ENCODE measurements around the gene IFT25. TPM values are rescaled to one million over a fixed set of nuclear protein-coding genes. Genes with fewer than 3 reads are reported as not detected.
"Not testable (repeated sequence)": the region's sequence is repeated elsewhere in the genome, so short reads cannot be mapped to it uniquely, and the experiment has no call there.

The IFT25 gene
- total RNA-seq, 1 donor from 2014 or later = 35.4 TPM

DNA sequence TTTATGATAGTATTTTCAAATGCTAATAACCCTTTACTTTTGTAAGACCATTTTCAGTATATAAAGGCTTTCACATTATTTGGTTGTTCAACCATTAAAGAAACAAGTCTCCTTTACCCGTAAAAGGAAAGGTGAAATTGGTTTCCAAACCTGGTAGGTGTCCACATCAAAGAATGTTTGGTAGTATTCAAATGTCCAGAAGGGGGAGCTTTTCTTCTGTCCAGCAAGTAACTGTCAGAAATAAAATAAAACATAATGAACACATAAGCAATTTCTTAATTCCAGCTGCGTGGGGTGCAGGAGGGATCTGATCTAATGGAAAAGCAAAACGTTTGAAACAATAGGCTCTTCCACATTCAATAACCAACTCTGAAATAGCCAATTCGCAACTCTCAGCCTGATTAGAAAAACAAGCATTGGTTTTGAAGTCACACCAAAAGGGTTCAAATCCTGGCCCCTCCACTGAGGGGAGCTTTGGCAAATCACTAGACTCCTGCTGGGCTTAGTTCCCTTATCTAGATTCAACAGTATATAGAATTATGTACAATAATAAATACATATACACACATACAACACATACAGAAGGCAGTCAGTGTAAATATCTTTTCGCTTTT is 66.9 kb downstream of the IFT25 start:
- H3K27me3 Mint-ChIP-seq = no peaks in the 10 kb centered on the region
- H3K4me1 Mint-ChIP-seq (ENCODE audit: low read depth) = no peaks in the 10 kb centered on the region
- H3K9me3 Mint-ChIP-seq (ENCODE audit: low read depth) = peaks cover 3% of the 10 kb centered on the region
- H3K4me3 Mint-ChIP-seq (ENCODE audit: low read depth) = no peak overlapping the region
- peaks cover 39% of the 10 kb centered on the region for H3K36me3 Mint-ChIP-seq (ENCODE audit: insufficient read depth)
- TF ChIP-seq, protein P1, sequence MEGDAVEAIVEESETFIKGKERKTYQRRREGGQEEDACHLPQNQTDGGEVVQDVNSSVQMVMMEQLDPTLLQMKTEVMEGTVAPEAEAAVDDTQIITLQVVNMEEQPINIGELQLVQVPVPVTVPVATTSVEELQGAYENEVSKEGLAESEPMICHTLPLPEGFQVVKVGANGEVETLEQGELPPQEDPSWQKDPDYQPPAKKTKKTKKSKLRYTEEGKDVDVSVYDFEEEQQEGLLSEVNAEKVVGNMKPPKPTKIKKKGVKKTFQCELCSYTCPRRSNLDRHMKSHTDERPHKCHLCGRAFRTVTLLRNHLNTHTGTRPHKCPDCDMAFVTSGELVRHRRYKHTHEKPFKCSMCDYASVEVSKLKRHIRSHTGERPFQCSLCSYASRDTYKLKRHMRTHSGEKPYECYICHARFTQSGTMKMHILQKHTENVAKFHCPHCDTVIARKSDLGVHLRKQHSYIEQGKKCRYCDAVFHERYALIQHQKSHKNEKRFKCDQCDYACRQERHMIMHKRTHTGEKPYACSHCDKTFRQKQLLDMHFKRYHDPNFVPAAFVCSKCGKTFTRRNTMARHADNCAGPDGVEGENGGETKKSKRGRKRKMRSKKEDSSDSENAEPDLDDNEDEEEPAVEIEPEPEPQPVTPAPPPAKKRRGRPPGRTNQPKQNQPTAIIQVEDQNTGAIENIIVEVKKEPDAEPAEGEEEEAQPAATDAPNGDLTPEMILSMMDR (IDR thresholded peaks at IDR 0.05; ENCODE audit: unreplicated experiment) = peak; percentile 72
- DNase-seq (ENCODE audit: low spot score, unreplicated experiment) = no peak
- no peak overlapping the region for H3K27ac Mint-ChIP-seq

DNA sequence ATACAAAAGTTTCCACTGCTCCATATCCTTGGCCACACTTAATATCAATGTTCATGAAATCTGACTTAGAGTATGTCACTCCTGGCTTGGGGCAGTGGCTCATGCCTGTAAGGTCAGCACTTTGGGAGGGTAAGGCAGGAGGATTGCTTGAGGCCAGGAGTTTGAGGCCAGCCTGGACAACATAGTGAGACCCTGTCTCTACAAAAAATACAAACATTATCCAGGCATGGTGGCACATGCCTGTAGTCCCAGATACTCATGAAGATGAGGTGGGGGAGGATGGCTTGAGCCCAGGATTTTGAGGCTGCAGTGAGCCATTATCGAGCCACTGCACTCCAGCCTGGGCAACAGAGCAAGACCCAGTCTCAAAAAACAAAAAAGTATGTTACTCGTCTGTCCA is 70.3 kb downstream of the IFT25 start:
- not testable (repeated sequence) for H3K9me3 Mint-ChIP-seq (ENCODE audit: low read depth); H3K4me3 Mint-ChIP-seq (ENCODE audit: low read depth); H3K27me3 Mint-ChIP-seq; H3K27ac Mint-ChIP-seq; H3K4me1 Mint-ChIP-seq (ENCODE audit: low read depth); DNase-seq (ENCODE audit: low spot score, unreplicated experiment)
- H3K36me3 Mint-ChIP-seq (ENCODE audit: insufficient read depth) = peaks cover 16% of the 10 kb centered on the region

DNA sequence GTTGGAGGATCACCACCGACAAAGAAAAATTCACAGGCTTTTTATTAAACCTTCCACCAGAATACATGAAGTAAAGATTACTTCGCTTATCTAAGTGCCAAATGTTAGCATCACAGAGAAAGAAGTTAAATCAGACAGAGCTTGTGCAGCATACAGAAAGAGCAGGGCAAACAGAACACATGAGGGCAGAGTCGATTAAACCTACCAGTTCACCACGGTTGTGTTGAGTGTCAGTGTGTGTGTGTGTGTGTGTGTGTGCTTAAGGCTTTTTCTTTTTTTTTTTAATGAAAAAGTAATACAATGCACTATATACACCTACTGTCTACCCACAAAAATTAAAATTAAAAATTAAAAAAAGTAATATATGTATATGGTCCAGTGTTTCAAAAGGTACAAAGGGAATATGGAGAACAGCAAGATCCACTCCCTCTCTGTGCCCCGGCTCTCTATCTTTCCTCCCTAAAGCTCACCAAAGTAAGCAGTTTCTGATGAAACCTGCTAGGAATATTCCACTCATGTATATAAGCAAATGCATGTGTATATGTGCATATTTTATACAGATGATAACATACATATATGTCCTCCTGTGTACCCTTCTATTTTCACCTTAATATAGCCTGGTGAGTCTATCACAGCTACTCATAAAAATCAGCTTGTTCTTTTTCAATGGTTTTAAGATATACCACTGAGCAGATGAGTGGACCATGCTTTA is 73.6 kb downstream of the IFT25 start:
- Mint-ChIP-seq H3K27ac (no peak overlapping the region), H3K27me3 (no peaks in the 10 kb centered on the region), H3K9me3 (ENCODE audit: low read depth) (no peaks in the 10 kb centered on the region), H3K36me3 (ENCODE audit: insufficient read depth) (peaks cover 16% of the 10 kb centered on the region), H3K4me3 (ENCODE audit: low read depth) (no peak overlapping the region), H3K4me1 (ENCODE audit: low read depth) (no peaks in the 10 kb centered on the region)
- no peak for DNase-seq (ENCODE audit: low spot score, unreplicated experiment)
- TF ChIP-seq, protein P1 (IDR thresholded peaks at IDR 0.05; ENCODE audit: unreplicated experiment) = no peak

Other genes with a start within 250 kb of the IFT25 start
- not detected in 2 replicates for gene GLIS1, start 206.5 kb downstream of the IFT25 start, total RNA-seq
- 25.2 and 25.5 TPM in 2 replicates for gene NDC1, start 107.4 kb downstream of the IFT25 start, total RNA-seq
- 34.5 and 37.3 TPM in 2 replicates for gene YIPF1, start 55.9 kb downstream of the IFT25 start, total RNA-seq
- gene DIO1, start 51.5 kb downstream of the IFT25 start, total RNA-seq = 1.1 and 1.3 TPM in 2 replicates
- 63.5 and 64.0 TPM in 2 replicates for gene LRRC42, start 651 bp upstream of the IFT25 start, total RNA-seq
- 0.20 and 0.84 TPM in 2 replicates for gene LDLRAD1, start 72.5 kb upstream of the IFT25 start, total RNA-seq
- gene TMEM59, start 107.5 kb upstream of the IFT25 start, total RNA-seq = 196 and 205 TPM in 2 replicates
- 6.5 and 6.7 TPM in 2 replicates for gene TCEANC2, start 107.9 kb upstream of the IFT25 start, total RNA-seq
- not detected in 2 replicates for gene CDCP2, start 207.3 kb upstream of the IFT25 start, total RNA-seq